Neural crest cell (in vitro differentiated cells): ENCODE results near the gene ZNF592. TPM values are rescaled to one million over a fixed set of nuclear protein-coding genes. Genes with fewer than 3 reads are reported as not detected.
A peak's percentile ranks its signal among the peaks of the same experiment; 100 is the strongest.

ENCODE experiments used
- DNase-seq: peaks from one replicate; pipeline ENCODE4 v3.0.0; 2021; ENCODE audit warnings: low read depth, mixed read lengths, low spot score
- H3K27ac Mint-ChIP-seq: one replicate; pipeline ENCODE4 v1.8.0; 2021; ENCODE audit warnings: mild to moderate bottlenecking, mixed read lengths; ENCODE audit not compliant: unreplicated experiment
- H3K27me3 Mint-ChIP-seq: 2 replicates; pipeline ENCODE4 v1.8.0; 2021; ENCODE audit warnings: low read depth, mild to moderate bottlenecking, mixed read lengths
- H3K36me3 Mint-ChIP-seq: 2 replicates; pipeline ENCODE4 v1.8.0; 2021; ENCODE audit warnings: low read depth, mild to moderate bottlenecking, mixed read lengths
- H3K4me1 Mint-ChIP-seq: 2 replicates; pipeline ENCODE4 v1.8.0; 2021; ENCODE audit warnings: mixed read lengths
- H3K4me3 Mint-ChIP-seq: one replicate; pipeline ENCODE4 v1.8.0; 2021; ENCODE audit warnings: mild to moderate bottlenecking, mixed read lengths
- H3K9me3 Mint-ChIP-seq: 2 replicates; pipeline ENCODE4 v1.8.0; 2021; ENCODE audit warnings: mixed read lengths
- CTCF ChIP-seq: fragments of 200-600 bp; sonication (generic); conservative IDR thresholded peaks from 2 replicates; pipeline ENCODE4 v1.5.0; 2021; ENCODE audit warnings: antibody characterized with exemption, mild to moderate bottlenecking
- total RNA-seq: library from RNA; stranded (reverse); gene quantifications from 2 replicates; pipeline ENCODE4 v1.2.1, GENCODE V29; 2021

Gene ZNF592
- total RNA-seq, 1 donor from 2014 or later: 34.7 TPM

- no peak for TF ChIP-seq CTCF
- Mint-ChIP-seq H3K4me3 (no peak overlapping the region), H3K27ac (no peak overlapping the region), H3K4me1 (no peaks in the 10 kb centered on the region), H3K36me3 (peaks cover 3% of the 10 kb centered on the region), H3K27me3 (no peaks in the 10 kb centered on the region), H3K9me3 (no peaks in the 10 kb centered on the region)
- DNase-seq: no peak
Observed at GRCh38 chr15:84764989-84765388, 16.6 kb downstream of the ZNF592 start.

GRCh38 chr15:84765675-84766074 lies 17.3 kb downstream of the ZNF592 start:
- Mint-ChIP-seq H3K36me3 (peaks cover 3% of the 10 kb centered on the region), H3K9me3 (no peaks in the 10 kb centered on the region), H3K4me1 (no peaks in the 10 kb centered on the region), H3K4me3 (no peak overlapping the region), H3K27me3 (no peaks in the 10 kb centered on the region), H3K27ac (no peak overlapping the region)
- no peak for DNase-seq
- TF ChIP-seq CTCF: no peak

- Mint-ChIP-seq H3K4me3 (no peak overlapping the region), H3K9me3 (no peaks in the 10 kb centered on the region), H3K4me1 (no peaks in the 10 kb centered on the region), H3K27me3 (no peaks in the 10 kb centered on the region), H3K27ac (peak overlapping the region; percentile 32), H3K36me3 (peaks cover 6% of the 10 kb centered on the region)
- no peak for TF ChIP-seq CTCF
- DNase-seq: no peak
Observed at GRCh38 chr15:84766461-84767035, 18.2 kb downstream of the ZNF592 start.

GRCh38 chr15:84772031-84772430 lies 23.6 kb downstream of the ZNF592 start:
- Mint-ChIP-seq H3K4me3 (no peak overlapping the region), H3K9me3 (no peaks in the 10 kb centered on the region), H3K27me3 (no peaks in the 10 kb centered on the region), H3K27ac (no peak overlapping the region), H3K4me1 (no peaks in the 10 kb centered on the region), H3K36me3 (peaks cover 12% of the 10 kb centered on the region)
- no peak for DNase-seq
- no peak for TF ChIP-seq CTCF

GRCh38 chr15:84772467-84772866 lies 24.1 kb downstream of the ZNF592 start:
- H3K9me3 Mint-ChIP-seq: no peaks in the 10 kb centered on the region
- H3K27ac Mint-ChIP-seq: no peak overlapping the region
- no peaks in the 10 kb centered on the region for H3K27me3 Mint-ChIP-seq
- no peak for TF ChIP-seq CTCF
- H3K4me1 Mint-ChIP-seq: no peaks in the 10 kb centered on the region
- no peak overlapping the region for H3K4me3 Mint-ChIP-seq
- peaks cover 12% of the 10 kb centered on the region for H3K36me3 Mint-ChIP-seq
- DNase-seq: no peak
